GM12874 (cell line): ENCODE results near the gene ATP8A2.

Experiments
- TF ChIP-seq, protein P1 (sequence below): IDR thresholded peaks from 2 replicates; pipeline ENCODE4 v1.5.1; 2011; ENCODE audit warnings: low read depth, mild to moderate bottlenecking, control low read depth, low read length, moderate library complexity; ENCODE audit not compliant: insufficient read depth

Gene ATP8A2

GRCh38 chr13:25371875-25372283 lies at the start of gene ATP8A2:
TSS of gene ATP8A2 (plus strand) at chr13:25371974. CDS start at chr13:25372213, 239 bp downstream.
- TF ChIP-seq, protein P1, sequence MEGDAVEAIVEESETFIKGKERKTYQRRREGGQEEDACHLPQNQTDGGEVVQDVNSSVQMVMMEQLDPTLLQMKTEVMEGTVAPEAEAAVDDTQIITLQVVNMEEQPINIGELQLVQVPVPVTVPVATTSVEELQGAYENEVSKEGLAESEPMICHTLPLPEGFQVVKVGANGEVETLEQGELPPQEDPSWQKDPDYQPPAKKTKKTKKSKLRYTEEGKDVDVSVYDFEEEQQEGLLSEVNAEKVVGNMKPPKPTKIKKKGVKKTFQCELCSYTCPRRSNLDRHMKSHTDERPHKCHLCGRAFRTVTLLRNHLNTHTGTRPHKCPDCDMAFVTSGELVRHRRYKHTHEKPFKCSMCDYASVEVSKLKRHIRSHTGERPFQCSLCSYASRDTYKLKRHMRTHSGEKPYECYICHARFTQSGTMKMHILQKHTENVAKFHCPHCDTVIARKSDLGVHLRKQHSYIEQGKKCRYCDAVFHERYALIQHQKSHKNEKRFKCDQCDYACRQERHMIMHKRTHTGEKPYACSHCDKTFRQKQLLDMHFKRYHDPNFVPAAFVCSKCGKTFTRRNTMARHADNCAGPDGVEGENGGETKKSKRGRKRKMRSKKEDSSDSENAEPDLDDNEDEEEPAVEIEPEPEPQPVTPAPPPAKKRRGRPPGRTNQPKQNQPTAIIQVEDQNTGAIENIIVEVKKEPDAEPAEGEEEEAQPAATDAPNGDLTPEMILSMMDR: no peak

GRCh38 chr13:25324100-25324499 lies 47.7 kb upstream of the ATP8A2 start:
- TF ChIP-seq, protein P1: no peak

DNA sequence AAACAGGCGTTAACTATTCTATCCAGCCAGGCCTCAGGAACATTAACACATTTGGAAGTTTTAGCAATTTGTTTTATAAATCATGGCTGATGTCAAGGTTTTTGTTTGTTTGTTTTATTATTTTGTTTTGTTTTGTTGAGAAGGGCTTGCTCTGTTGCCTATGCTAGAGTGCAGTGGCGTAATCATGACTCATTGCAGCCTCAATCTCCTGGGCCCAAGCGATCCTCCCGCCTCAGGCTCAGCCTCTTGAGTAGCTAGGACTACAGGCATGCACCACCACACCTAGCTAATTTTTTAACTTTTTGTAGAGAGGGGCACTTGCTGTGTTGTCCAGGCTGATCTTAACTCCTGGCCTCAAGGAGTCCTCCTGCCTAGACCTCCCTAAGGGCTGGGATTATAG lies 42.1 kb upstream of the ATP8A2 start:
- TF ChIP-seq, protein P1: no peak

- TF ChIP-seq, protein P1: no peak
Measured at GRCh38 chr13:25330541-25330940, 41.2 kb upstream of the ATP8A2 start.

- TF ChIP-seq, protein P1: no peak
Measured at GRCh38 chr13:25335856-25336255, 35.9 kb upstream of the ATP8A2 start.

- TF ChIP-seq, protein P1: no peak
Measured at GRCh38 chr13:25345576-25345975, 26.2 kb upstream of the ATP8A2 start.

GRCh38 chr13:25347151-25347550 lies 24.6 kb upstream of the ATP8A2 start:
- TF ChIP-seq, protein P1: no peak
